Thoracic aorta (tissue), 2 donors: Measurements from ENCODE around the gene SCP2. TPM values are rescaled to one million over a fixed set of nuclear protein-coding genes. Genes with fewer than 3 reads are reported as not detected.

Experiments
- ATAC-seq: fragments of 150-250 bp; one replicate; pipeline ENCODE4 v1.8.0; 2017; ENCODE audit warnings: low read depth; ENCODE audit not compliant: insufficient number of reproducible peaks, low FRiP score
- DNase-seq: peaks from one replicate; pipeline ENCODE4 v3.0.0-alpha.2; 2020; ENCODE audit warnings: low spot score
- H3K27ac ChIP-seq, 2 donors: fragments of 200-600 bp; sonication (generic); 1 replicate in 1 of 2; 2 replicates in 1 of 2; pipeline ENCODE4 v1.5.1; 2016; ENCODE audit warnings: mild to moderate bottlenecking in 2 of 2, moderate library complexity in 2 of 2
- H3K27me3 ChIP-seq: fragments of 200-600 bp; sonication (generic); replicated peaks from 2 replicates; pipeline ENCODE4 v1.6.0; 2016; ENCODE audit warnings: mild to moderate bottlenecking; ENCODE audit not compliant: insufficient read depth
- H3K36me3 ChIP-seq: fragments of 200-600 bp; sonication (generic); one replicate; pipeline ENCODE4 v1.5.1; 2016
- H3K4me1 ChIP-seq, 2 donors: fragments of 200-600 bp; sonication (generic); 1 replicate in 1 of 2; 2 replicates in 1 of 2; pipeline versions ENCODE4 v1.5.1 to v1.6.0; 2016; ENCODE audit warnings: low read depth in 2 of 2, mild to moderate bottlenecking in 1 of 2; ENCODE audit not compliant: control insufficient read depth in 1 of 2
- H3K4me3 ChIP-seq: fragments of 200-600 bp; sonication (generic); 2 replicates; pipeline ENCODE4 v1.5.1; 2016; ENCODE audit warnings: mild to moderate bottlenecking
- H3K9me3 ChIP-seq: fragments of 200-600 bp; sonication (generic); 2 replicates; pipeline ENCODE4 v1.5.1; 2016
- total RNA-seq, 2 donors: library from RNA; depleted of rRNA; stranded (reverse); fragments of >200 nt; gene quantifications; one replicate each; pipeline versions ENCODE4 v1.1.0 to v1.2.3, GENCODE V29; 2016
- TF ChIP-seq, protein P1 (sequence below): fragments of 200-600 bp; sonication (generic); IDR thresholded peaks from one replicate; pipeline ENCODE4 v1.5.1; 2019; ENCODE audit warnings: antibody characterized with exemption

Gene SCP2
- total RNA-seq, 2 donors from 2014 or later, result 75.1 to 99.9 TPM

DNA sequence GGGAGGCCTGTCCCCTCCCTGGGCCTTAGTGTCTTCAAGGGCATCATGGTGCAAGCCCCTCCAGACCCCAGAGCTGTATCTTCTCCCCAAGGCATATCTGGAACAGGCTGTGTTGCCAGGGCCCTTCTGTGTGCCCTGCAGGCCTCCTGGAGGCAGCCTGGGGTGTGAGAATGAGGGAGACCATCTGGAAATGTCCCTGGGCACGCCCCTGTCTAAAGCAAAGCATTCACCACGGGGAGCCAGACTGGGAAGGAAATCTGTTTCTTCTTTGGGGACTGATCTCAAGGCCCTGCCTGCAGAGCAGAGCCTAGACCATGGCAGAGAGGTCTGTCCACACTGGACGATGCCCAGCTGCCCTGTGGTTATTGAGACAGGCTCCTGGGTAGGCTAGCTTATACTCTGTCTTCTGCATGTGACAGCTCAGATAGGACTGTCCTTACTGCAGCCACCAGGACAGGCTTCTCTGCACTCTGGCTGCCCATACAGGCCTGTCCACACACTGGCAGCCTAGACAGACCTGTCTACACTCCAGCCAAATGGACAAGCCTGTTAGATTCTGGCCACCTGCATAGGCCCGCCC is 159.5 kb downstream of the SCP2 start:
- Histone ChIP-seq H3K27ac (no peak overlapping the region), H3K4me3 (no peak overlapping the region), H3K27me3 (no peaks in the 10 kb centered on the region), H3K36me3 (no peaks in the 10 kb centered on the region), H3K4me1 (peaks cover 0 to 8% of the 10 kb centered on the region in 2 donors), H3K9me3 (no peaks in the 10 kb centered on the region)
- ATAC-seq (no peak), DNase-seq (no peak)
- TF ChIP-seq, protein P1, sequence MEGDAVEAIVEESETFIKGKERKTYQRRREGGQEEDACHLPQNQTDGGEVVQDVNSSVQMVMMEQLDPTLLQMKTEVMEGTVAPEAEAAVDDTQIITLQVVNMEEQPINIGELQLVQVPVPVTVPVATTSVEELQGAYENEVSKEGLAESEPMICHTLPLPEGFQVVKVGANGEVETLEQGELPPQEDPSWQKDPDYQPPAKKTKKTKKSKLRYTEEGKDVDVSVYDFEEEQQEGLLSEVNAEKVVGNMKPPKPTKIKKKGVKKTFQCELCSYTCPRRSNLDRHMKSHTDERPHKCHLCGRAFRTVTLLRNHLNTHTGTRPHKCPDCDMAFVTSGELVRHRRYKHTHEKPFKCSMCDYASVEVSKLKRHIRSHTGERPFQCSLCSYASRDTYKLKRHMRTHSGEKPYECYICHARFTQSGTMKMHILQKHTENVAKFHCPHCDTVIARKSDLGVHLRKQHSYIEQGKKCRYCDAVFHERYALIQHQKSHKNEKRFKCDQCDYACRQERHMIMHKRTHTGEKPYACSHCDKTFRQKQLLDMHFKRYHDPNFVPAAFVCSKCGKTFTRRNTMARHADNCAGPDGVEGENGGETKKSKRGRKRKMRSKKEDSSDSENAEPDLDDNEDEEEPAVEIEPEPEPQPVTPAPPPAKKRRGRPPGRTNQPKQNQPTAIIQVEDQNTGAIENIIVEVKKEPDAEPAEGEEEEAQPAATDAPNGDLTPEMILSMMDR, result no peak

DNA sequence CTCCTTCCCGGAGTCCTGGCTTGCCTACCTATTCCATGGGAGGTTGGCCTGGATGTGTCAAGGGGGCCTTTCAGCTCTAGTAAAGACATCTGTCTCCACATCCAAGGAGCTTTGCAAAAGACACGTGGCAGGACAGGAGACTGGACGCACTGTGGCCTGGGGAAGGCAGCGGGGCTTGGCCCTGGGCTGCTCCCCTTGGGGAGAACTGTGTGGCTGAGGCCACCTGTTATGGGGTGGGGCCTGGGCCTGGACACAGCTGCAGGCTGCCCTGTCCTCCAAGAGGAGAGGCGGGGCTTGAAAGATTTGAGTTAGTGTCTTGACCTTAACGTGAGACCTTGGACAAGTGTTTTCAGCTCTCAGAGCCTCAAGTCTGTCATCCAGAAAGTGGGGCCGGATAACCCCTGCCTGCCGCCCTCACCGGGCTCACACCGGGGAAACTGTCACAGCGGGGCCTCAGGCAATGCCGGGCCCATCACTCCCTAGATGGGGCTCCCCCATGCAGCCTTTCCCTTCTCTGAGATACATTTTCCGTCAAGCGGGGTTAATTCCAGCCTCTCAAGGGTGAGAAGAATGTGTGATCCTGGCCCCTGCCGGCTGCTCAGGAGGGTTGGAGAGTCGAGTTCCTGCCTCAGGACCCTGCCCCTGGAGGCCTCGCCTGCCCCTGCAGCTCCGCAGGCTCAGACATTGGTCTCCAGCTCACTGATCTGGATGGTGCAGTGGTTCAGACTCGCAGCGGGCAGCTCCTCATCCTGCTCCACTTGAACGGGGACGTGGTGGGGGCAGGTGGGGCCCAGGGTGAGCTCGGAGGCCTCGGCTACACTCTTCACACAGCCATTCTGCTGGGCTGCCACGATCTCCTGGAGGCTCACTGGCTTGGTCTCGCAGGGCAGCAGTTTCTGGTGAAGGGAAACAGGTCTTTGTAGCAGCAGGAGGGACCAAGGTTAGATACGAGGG is 160.5 kb downstream of the SCP2 start:
- Histone ChIP-seq H3K4me1 (peaks cover 0 to 13% of the 10 kb centered on the region in 2 donors), H3K27me3 (no peaks in the 10 kb centered on the region), H3K36me3 (no peaks in the 10 kb centered on the region), H3K4me3 (no peak overlapping the region), H3K9me3 (no peaks in the 10 kb centered on the region), H3K27ac (no peak overlapping the region)
- TF ChIP-seq, protein P1, result no peak
- no peak for ATAC-seq
- DNase-seq, result no peak

DNA sequence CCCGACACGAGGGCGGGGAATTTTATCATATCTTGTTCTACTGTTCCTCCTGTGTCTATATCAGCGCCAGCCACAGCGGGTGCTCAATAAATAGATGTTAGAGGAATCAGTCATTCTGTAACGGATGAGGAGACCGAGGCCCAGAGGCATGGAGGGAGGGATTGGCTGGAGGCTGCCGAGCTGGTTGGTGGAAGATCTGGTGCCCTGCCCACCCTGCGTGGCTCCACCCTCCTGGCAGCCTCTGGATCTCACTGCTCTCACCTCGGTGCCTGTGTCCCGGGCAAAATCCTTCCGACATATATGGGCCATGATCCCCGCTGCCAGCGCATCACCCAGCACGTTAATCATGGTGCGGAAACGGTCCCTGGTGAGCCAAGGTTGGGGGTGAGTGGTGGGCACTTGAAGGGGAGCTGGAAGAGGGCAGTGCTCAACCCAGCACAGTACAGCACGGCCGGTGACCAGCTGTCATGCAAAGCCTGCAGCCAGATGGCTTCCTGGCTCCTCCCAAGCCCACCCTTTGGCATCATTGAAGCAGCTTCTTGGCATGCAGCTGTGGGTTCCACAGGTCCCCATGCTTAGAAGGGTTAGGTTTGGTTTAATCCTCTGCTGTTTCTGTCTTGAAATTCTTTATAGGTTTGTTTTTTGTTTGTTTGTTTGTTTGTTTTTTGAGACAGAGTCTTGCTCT is 161.7 kb downstream of the SCP2 start:
- no peak for ATAC-seq
- no peak overlapping the region for H3K27ac ChIP-seq
- TF ChIP-seq, protein P1, result no peak

DNA sequence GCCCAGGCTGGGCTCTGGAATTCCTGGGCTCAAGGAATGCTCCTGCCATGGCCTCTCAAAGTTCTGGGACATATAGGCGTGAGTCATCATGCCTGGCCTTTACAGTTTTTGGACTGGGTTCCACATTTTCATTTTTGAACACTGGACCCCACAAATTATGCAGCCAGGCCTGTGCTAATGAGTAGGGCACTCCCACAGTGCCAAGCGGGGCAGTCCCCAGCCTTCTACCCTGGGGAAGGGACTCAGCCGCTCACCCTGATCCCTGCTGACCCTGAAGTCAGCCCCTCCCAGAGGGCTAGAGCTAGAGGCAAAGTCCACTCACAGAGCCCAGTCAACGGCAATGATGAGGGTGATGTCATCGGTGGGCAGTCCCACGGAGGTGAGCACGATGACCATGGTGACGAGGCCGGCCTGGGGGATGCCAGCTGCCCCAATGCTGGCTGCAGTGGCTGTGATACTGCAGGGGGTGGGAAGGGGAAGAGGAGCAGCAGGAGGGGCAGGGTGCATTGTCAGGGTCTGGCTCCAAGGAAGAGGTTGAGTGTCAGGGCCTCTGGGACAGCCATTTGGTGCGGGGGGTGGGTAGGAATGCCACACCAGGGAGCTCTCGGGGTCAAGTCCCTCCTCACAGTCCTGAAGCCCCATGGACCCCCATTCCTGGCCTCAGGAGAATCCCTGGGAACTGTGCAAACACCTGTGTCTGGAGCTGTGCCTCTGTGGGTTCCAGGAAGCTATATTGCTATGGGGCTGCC is 162.6 kb downstream of the SCP2 start:
- Histone ChIP-seq H3K27ac (no peak overlapping the region), H3K4me1 (peaks cover 0 to 13% of the 10 kb centered on the region in 2 donors)
- ATAC-seq, result no peak

More for the DNA sequence above, 161.7 kb downstream of the SCP2 start:
- no peak for DNase-seq
- Histone ChIP-seq H3K9me3 (no peaks in the 10 kb centered on the region), H3K4me1 (peaks cover 0 to 13% of the 10 kb centered on the region in 2 donors), H3K4me3 (no peak overlapping the region), H3K27me3 (no peaks in the 10 kb centered on the region), H3K36me3 (no peaks in the 10 kb centered on the region)

More for the DNA sequence above, 162.6 kb downstream of the SCP2 start:
- Histone ChIP-seq H3K9me3 (no peaks in the 10 kb centered on the region), H3K36me3 (no peaks in the 10 kb centered on the region), H3K27me3 (no peaks in the 10 kb centered on the region), H3K4me3 (no peak overlapping the region)
- TF ChIP-seq, protein P1, result no peak
- DNase-seq, result no peak
